GM12872 (cell line): ENCODE measurements around the gene IRAK1.

ENCODE experiments used
- TF ChIP-seq, protein P1 (sequence below): IDR thresholded peaks from 3 replicates; pipeline ENCODE4 v1.5.1; 2011; ENCODE audit warnings: low read depth, mild to moderate bottlenecking, low read length, moderate library complexity; ENCODE audit not compliant: insufficient read depth

IRAK1 gene

DNA sequence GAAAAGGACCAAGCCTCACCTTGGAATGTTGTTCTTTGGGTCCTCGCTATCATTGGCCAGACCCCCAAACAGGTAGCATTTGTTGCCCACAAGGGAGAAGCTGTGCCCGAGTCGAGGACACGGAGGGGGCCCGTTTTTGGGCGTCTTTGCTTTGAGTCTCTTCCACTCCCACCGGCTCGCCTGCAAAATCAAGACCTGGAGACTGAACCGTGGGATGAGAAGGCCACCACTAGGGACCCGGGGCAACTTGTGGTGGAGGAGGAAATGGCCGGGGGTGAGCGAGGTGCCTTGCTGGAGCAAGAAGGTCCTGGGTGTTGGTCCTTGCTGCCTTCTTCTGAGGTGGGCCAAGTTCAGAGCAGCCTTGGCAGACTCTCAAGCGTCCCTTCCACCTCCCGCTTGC lies 55.6 kb downstream of the IRAK1 start:
- TF ChIP-seq, protein P1, sequence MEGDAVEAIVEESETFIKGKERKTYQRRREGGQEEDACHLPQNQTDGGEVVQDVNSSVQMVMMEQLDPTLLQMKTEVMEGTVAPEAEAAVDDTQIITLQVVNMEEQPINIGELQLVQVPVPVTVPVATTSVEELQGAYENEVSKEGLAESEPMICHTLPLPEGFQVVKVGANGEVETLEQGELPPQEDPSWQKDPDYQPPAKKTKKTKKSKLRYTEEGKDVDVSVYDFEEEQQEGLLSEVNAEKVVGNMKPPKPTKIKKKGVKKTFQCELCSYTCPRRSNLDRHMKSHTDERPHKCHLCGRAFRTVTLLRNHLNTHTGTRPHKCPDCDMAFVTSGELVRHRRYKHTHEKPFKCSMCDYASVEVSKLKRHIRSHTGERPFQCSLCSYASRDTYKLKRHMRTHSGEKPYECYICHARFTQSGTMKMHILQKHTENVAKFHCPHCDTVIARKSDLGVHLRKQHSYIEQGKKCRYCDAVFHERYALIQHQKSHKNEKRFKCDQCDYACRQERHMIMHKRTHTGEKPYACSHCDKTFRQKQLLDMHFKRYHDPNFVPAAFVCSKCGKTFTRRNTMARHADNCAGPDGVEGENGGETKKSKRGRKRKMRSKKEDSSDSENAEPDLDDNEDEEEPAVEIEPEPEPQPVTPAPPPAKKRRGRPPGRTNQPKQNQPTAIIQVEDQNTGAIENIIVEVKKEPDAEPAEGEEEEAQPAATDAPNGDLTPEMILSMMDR, result no peak

DNA sequence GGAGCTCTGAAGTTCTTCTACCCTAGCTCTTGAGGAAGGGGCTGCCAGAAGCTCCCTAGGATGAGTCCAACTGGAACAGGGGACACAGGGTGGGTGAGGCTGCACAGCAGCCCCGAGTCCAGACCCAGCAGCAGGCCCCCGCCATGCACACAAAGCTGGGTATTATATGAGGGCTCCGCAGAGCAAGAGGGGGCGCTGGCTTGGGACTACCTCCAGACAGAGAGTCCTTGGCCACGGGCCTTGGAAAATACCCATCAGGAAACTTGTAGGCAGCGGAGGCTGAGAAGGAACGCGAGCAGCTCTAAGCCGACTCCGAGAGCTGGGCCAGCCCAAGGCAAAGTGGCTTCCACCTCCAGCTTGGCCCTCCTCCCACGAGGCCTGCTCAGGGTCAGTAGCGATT lies 56.2 kb downstream of the IRAK1 start:
- TF ChIP-seq, protein P1, result no peak

DNA sequence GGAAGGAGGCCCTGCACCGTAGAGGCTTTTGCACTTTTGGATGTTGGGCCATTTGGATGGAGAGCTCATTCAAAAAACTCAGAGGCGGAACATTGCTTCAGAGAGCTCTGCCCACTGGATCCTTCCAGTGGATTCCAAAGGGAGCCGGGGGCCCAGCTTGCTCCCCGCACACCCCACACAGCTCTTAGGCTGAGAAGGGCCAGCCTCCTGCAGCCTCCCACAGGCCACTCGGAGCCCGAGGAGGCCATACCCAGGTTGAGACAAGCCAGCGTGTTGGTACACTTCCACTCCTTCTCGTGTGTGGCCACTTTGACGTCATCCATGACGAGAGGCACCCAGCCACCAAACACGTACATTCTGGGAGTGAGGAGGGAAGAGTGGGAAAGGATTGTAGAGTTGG lies 58.4 kb downstream of the IRAK1 start:
- TF ChIP-seq, protein P1, result no peak

DNA sequence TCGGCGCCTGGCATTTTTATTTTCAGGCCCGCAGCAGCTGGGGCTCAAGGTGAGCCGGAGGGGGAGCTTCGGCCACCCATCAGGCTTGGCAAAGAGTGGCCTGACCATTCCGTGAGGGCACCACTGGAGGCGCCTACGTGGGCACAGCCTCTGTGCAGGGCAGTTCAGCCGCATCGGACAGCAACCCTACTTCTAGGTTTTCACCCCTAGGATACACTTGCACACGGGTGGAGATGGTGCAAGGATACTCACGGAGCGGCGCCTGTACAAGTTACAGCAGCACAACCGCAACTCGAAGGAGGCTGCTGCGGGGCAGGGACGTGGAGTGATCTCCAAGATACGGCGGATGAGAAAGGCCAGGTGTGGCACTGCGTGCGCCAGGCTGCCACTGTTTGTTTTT lies 58.9 kb downstream of the IRAK1 start:
- TF ChIP-seq, protein P1, result no peak
